Ascending aorta (tissue), 2 donors: ENCODE data around the gene NHEJ1. TPM values are rescaled to one million over a fixed set of nuclear protein-coding genes. Genes with fewer than 3 reads are reported as not detected.

Experiments
- DNase-seq, 2 donors: peaks; one replicate each; pipeline ENCODE4 v3.0.0-alpha.2; 2019; ENCODE audit warnings: low spot score in 2 of 2
- H3K27ac ChIP-seq, 2 donors: fragments of 200-600 bp; sonication (generic); one replicate each; pipeline ENCODE4 v1.5.1; 2016 to 2017; ENCODE audit warnings: mild to moderate bottlenecking in 1 of 2
- H3K27me3 ChIP-seq: fragments of 200-600 bp; sonication (generic); one replicate; pipeline ENCODE4 v1.5.1; 2017
- H3K36me3 ChIP-seq, 2 donors: fragments of 200-600 bp; sonication (generic); one replicate each; pipeline ENCODE4 v1.5.1; 2016
- H3K4me1 ChIP-seq, 2 donors: fragments of 200-600 bp; sonication (generic); one replicate each; pipeline ENCODE4 v1.5.1; 2016 to 2017; ENCODE audit warnings: mild to moderate bottlenecking in 1 of 2
- H3K4me3 ChIP-seq, 2 donors: fragments of 200-600 bp; sonication (generic); one replicate each; pipeline ENCODE4 v1.5.1; 2016 to 2017; ENCODE audit warnings: mild to moderate bottlenecking in 1 of 2
- H3K9me3 ChIP-seq, 2 donors: fragments of 200-600 bp; sonication (generic); one replicate each; pipeline ENCODE4 v1.5.1; 2016
- CTCF ChIP-seq, 3 experiments: fragments of 200-600 bp in 2 of 3; fragments of 450-650 bp in 1 of 3; sonication (generic) in 2 of 3; IDR thresholded peaks; one replicate each; pipeline ENCODE4 v1.5.1; 2016 to 2019; ENCODE audit warnings: antibody characterized with exemption in 3 of 3, mild to moderate bottlenecking in 1 of 3, moderate library complexity in 1 of 3
- intact Hi-C: fragments of 100-400 bp; cut with DNase I; formaldehyde crosslinking; loops from one replicate; pipeline ENCODE4 v1.15.1; 2023
- total RNA-seq: library from RNA; depleted of rRNA; stranded (reverse); fragments of >200 nt; gene quantifications from one replicate; pipeline ENCODE4 v1.1.0, GENCODE V29; 2016

NHEJ1 gene
- total RNA-seq, 1 donor from 2014 or later = 21.6 TPM

- intact Hi-C loops = no loop called here
- H3K27ac ChIP-seq = no peak overlapping the region
- no peak for DNase-seq
- no peak for TF ChIP-seq CTCF (IDR thresholded peaks at IDR 0.05)
- H3K9me3 ChIP-seq = no peaks in the 10 kb centered on the region
- no peak overlapping the region for H3K4me3 ChIP-seq
- H3K36me3 ChIP-seq = no peaks in the 10 kb centered on the region
- H3K4me1 ChIP-seq = no peaks in the 10 kb centered on the region
- peaks cover under 1% of the 10 kb centered on the region for H3K27me3 ChIP-seq
Measured at GRCh38 chr2:219035942-219036341, 124.7 kb downstream of the NHEJ1 start.

DNA sequence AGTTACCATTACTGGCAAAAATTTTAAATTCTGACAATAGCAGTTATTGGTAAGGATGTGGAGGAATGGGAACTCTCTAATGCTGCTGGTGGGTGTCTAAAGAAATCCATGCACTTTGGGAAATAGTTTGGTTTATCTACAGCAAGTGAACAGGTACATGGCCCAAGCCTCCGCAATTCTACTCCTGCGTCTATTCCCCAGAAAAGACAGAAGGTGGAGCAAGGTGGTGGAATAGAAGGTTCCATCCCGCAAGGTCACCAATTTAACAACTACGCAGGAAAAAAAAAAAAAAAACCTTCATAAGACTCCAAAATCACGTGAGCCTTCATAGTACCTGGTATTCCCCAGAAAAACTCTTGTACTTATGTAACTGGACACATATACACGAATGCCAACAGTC is 125.8 kb downstream of the NHEJ1 start:
- intact Hi-C loops = no loop called here
- TF ChIP-seq CTCF (IDR thresholded peaks at IDR 0.05) = no peak

GRCh38 chr2:219032051-219032745 is 128.4 kb downstream of the NHEJ1 start:
- Histone ChIP-seq H3K4me3 (no peak overlapping the region), H3K4me1 (no peaks in the 10 kb centered on the region), H3K27me3 (no peaks in the 10 kb centered on the region), H3K9me3 (no peaks in the 10 kb centered on the region), H3K27ac (no peak overlapping the region), H3K36me3 (no peaks in the 10 kb centered on the region)
- no peak for DNase-seq
- intact Hi-C loops = no loop called here
- TF ChIP-seq CTCF (IDR thresholded peaks at IDR 0.05) = no peak

More for the DNA sequence above, 125.8 kb downstream of the NHEJ1 start:
- H3K9me3 ChIP-seq = no peaks in the 10 kb centered on the region
- H3K4me1 ChIP-seq = no peaks in the 10 kb centered on the region
- no peaks in the 10 kb centered on the region for H3K27me3 ChIP-seq
- H3K27ac ChIP-seq = no peak overlapping the region
- no peak overlapping the region for H3K4me3 ChIP-seq
- H3K36me3 ChIP-seq = no peaks in the 10 kb centered on the region
- no peak for DNase-seq

DNA sequence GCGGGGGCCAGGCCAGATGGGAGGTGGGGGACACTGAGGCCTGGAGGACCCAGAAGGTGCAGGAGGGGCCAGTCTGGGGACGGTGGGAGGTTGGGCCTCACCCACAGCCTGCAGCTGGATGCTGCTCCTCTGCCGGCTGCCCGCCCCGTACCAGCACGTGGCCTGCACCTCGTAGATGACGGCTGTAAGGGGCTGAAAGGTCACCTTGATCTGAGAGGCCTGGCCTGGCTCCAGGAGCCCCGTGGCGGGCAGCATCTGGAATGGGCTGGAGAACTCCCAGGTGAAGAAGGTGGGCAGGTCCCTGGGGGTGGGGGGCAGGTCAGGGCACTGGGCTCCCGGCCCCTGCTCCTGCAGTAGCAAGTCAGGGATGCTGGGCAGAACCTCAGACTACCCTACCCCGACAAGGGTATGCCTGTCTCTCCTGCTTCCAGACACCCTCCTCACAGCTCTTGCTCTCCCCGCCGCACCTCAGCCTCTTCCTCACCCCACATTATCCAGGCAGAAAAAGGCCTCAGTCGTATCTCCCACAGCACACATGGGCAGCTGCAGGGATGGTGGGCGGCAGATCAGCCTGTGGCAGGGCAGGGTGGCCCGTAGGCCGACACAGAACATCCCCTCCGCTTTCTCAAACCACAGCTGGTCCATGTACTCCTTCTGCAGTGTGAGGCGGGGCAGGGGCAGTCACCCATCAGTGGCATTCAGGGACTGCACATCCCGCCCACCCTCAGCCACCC is 129.4 kb downstream of the NHEJ1 start:
- no peak for TF ChIP-seq CTCF (IDR thresholded peaks at IDR 0.05)
- no peak overlapping the region for H3K27ac ChIP-seq
- intact Hi-C loops = no loop called here
- H3K9me3 ChIP-seq = no peaks in the 10 kb centered on the region
- no peaks in the 10 kb centered on the region for H3K36me3 ChIP-seq
- no peak overlapping the region for H3K4me3 ChIP-seq
- H3K27me3 ChIP-seq = no peaks in the 10 kb centered on the region
- no peaks in the 10 kb centered on the region for H3K4me1 ChIP-seq
- no peak for DNase-seq

- H3K4me3 ChIP-seq = no peak overlapping the region
- no peaks in the 10 kb centered on the region for H3K27me3 ChIP-seq
- H3K9me3 ChIP-seq = no peaks in the 10 kb centered on the region
- no peak for TF ChIP-seq CTCF (IDR thresholded peaks at IDR 0.05)
- no peak overlapping the region for H3K27ac ChIP-seq
- no peaks in the 10 kb centered on the region for H3K36me3 ChIP-seq
- H3K4me1 ChIP-seq = no peaks in the 10 kb centered on the region
- no peak for DNase-seq
- intact Hi-C loops = loop anchor here (1.0 kb wide), 1 partner anchor 123 kb away; no protein-coding TSS in a partner anchor
Measured at GRCh38 chr2:219030177-219030940, 130.3 kb downstream of the NHEJ1 start.
